ENCODE measurements around the gene STXBP1. TPM values are rescaled to one million over a fixed set of nuclear protein-coding genes. Genes with fewer than 3 reads are reported as not detected.

The STXBP1 gene
- total and polyA plus RNA-seq, 2 of the 4 experiments (the other 2 are of a cell fraction): 15.8 to 22.6 TPM

- POLR2A ChIA-PET (ENCODE audit: unreplicated experiment): no interaction called here
- Histone ChIP-seq H2BK5ac (ENCODE audit: low read depth, low read length, poor library complexity, severe bottlenecking) (no peak overlapping the region), H2AFZ (replicated peaks; ENCODE audit: low read length, poor library complexity) (no peak overlapping the region), H3K9me1 (ENCODE audit: insufficient read depth, low read length) (peaks cover 5% of the 10 kb centered on the region; the same call in 1 of the 2 replicates), H2BK20ac (ENCODE audit: low read depth, low read length) (no peak overlapping the region), H3K18ac (ENCODE audit: low read depth, low read length) (no peak overlapping the region), H2AK9ac (replicated peaks; ENCODE audit: low read depth, low read length, poor library complexity) (no peak overlapping the region), H4K5ac (ENCODE audit: low read depth, low read length) (no peak overlapping the region), H3K27me3 (ENCODE audit: control insufficient read depth, insufficient read depth, low read length) (no peaks in the 10 kb centered on the region), H3K9ac (ENCODE audit: low read depth, low read length) (no peak overlapping the region), H3K14ac (replicated peaks; ENCODE audit: low read depth, low read length) (no peak overlapping the region), H3K79me1 (ENCODE audit: low read depth in 1 of 2, low read length in 2 of 2) (no peaks in the 10 kb centered on the region), H3K4me2 (ENCODE audit: low read depth, low read length) (no peak overlapping the region), H2BK120ac (ENCODE audit: low read depth, low read length) (no peak overlapping the region), H3K36me3 (ENCODE audit: control insufficient read depth, insufficient read depth, low read length) (peaks cover 26% of the 10 kb centered on the region), H3K4ac (ENCODE audit: low read depth, low read length) (no peak overlapping the region), H3K56ac (ENCODE audit: extremely low read depth, insufficient read depth, low read length) (no peak overlapping the region), H3K23ac (ENCODE audit: low read depth, low read length) (no peak overlapping the region), H2AK5ac (ENCODE audit: low read depth, low read length) (no peak overlapping the region), H4K8ac (ENCODE audit: low read depth in 2 of 2, low read length in 2 of 2) (no peak overlapping the region), H3K9me3 (ENCODE audit: control insufficient read depth, insufficient read depth, low read length) (no peaks in the 10 kb centered on the region), H3K4me1 (ENCODE audit: control insufficient read depth, insufficient read depth, low read length) (no peaks in the 10 kb centered on the region), H2BK15ac (ENCODE audit: low read depth, low read length) (no peak overlapping the region), H4K20me1 (ENCODE audit: insufficient read depth, low read length) (no peaks in the 10 kb centered on the region), H3K4me3 (ENCODE audit: insufficient read depth, low read depth, low read length) (no peak overlapping the region), H3K27ac (ENCODE audit: insufficient read depth, low read length) (no peak overlapping the region), H4K91ac (ENCODE audit: insufficient read depth, low read depth, low read length) (no peak overlapping the region)
- in situ Hi-C loops (cut with MboI; ENCODE audit: low sequenced_read_pairs) (no loop called here), intact Hi-C loops (cut with micrococcal nuclease) (no loop called here), dilution Hi-C loops (cut with HindIII; ENCODE audit: low sequenced_read_pairs, unreplicated experiment) (no loop called here)
- CTCF ChIA-PET: no interaction called here
- TF ChIP-seq POLR2A (IDR thresholded peaks at IDR 0.05; ENCODE audit: low read depth, low read length) (no peak), BHLHE40 (IDR thresholded peaks at IDR 0.05; ENCODE audit: low read depth, low read length) (no peak), FOS (IDR thresholded peaks at IDR 0.05; ENCODE audit: low read depth, low read length) (no peak), CHD1 (IDR thresholded peaks at IDR 0.05; ENCODE audit: low read depth, low read length) (no peak), USF2 (IDR thresholded peaks at IDR 0.05; ENCODE audit: low read depth, low read length) (no peak), MXI1 (IDR thresholded peaks at IDR 0.05; ENCODE audit: borderline replicate concordance, low read depth, low read length) (no peak), MAFK (IDR thresholded peaks at IDR 0.05; ENCODE audit: low read depth, low read length) (no peak), RAD21 (IDR thresholded peaks at IDR 0.05; ENCODE audit: low read length) (no peak)
- WGBS, 2 experiments (ENCODE audit: extremely low coverage in 2 of 2, insufficient read length in 1 of 2): 100% methylated on average over 1 of the region's 10 CpGs; no CpG with 5 or more reads in 1 of the 2 experiments
- no peak for ATAC-seq (ENCODE audit: low read depth)
- no peak for DNase-seq
- BruUV-seq (replicated peaks): no TSS peak
These were observed 81.1 kb downstream of the STXBP1 start for GRCh38 chr9:127693143-127693542.
